Peyer's patch (tissue), 4 donors: ENCODE results near the gene DCLK2.

Experiments used
- CTCF ChIP-seq, 6 experiments: fragments of 450-650 bp in 4 of 6; fragments of 200-600 bp in 2 of 6; sonication (generic) in 1 of 6; IDR thresholded peaks; one replicate each; pipeline ENCODE4 v1.5.1; 2017 to 2019; ENCODE audit warnings: antibody characterized with exemption in 6 of 6, mild to moderate bottlenecking in 3 of 6, moderate library complexity in 1 of 6
- POLR2A ChIP-seq, 2 donors: fragments of 450-650 bp; IDR thresholded peaks; one replicate each; pipeline ENCODE4 v1.5.1; 2017; ENCODE audit warnings: antibody characterized with exemption in 2 of 2, mild to moderate bottlenecking in 2 of 2, moderate library complexity in 2 of 2

- no peak for TF ChIP-seq CTCF (IDR thresholded peaks at IDR 0.05)
- no peak for TF ChIP-seq POLR2A (IDR thresholded peaks at IDR 0.05)
Observed at GRCh38 chr4:150215601-150216000, 137.4 kb downstream of the DCLK2 start.
